H7 (cell line): Measurements from ENCODE around the gene CCDC51. TPM values are rescaled to one million over a fixed set of nuclear protein-coding genes. Genes with fewer than 3 reads are reported as not detected.
"Not testable (repeated sequence)": the region's sequence is repeated elsewhere in the genome, so short reads cannot be mapped to it uniquely, and the experiment has no call there.

Source experiments
- DNase-seq: peaks from one replicate; pipeline ENCODE4 v3.0.0; 2012
- H3K27me3 ChIP-seq: 2 replicates; pipeline ENCODE4 v1.6.0; 2011; ENCODE audit warnings: mild to moderate bottlenecking, low read length; ENCODE audit not compliant: control insufficient read depth, insufficient read depth
- H3K36me3 ChIP-seq: replicated peaks from 2 replicates; pipeline ENCODE4 v1.5.1; 2011; ENCODE audit warnings: low read length; ENCODE audit not compliant: control insufficient read depth, insufficient read depth
- H3K4me3 ChIP-seq: 2 replicates; pipeline ENCODE4 v1.5.1; 2011; ENCODE audit warnings: low read depth, mild to moderate bottlenecking, control low read depth, low read length, moderate library complexity; ENCODE audit not compliant: insufficient read depth
- total RNA-seq: library from RNA; depleted of rRNA; stranded (reverse); fragments of >200 nt; shearing (Covaris generic); gene quantifications from 2 replicates; pipeline ENCODE4 v1.2.3, GENCODE V29; 2014

Gene CCDC51
- total RNA-seq, 1 experiment from 2014 or later: 51.4 TPM

DNA sequence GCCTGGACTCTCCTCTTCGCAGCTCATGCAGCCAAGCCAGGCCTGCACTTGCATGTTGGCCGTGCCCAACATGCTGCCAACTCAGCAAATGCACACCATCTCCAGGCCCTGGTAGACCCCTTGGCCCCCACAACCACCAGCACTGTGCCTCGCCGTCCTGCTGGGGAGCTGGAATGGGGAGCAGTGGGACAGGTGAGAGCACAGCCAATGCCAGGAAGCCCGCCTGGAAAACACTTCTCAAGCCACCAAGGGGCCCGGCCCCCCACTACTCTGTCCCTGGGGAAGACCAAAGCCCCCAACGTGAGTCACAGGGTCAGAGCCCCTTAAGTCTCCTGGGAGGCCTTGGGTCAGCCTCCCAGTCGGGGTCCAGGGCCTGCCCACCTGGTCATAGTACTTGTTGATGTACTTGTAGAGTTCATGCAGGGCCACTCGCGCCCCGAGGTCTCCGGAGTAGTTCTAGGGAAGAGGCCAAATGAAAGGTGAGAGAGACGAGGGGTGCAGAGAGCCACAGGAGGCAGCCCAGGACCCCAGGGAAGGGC is 34.5 kb downstream of the CCDC51 start:
- DNase-seq: peak; percentile 32
- peaks cover 46% of the 10 kb centered on the region for H3K36me3 ChIP-seq
- no peak overlapping the region for H3K4me3 ChIP-seq
- no peaks in the 10 kb centered on the region for H3K27me3 ChIP-seq

DNA sequence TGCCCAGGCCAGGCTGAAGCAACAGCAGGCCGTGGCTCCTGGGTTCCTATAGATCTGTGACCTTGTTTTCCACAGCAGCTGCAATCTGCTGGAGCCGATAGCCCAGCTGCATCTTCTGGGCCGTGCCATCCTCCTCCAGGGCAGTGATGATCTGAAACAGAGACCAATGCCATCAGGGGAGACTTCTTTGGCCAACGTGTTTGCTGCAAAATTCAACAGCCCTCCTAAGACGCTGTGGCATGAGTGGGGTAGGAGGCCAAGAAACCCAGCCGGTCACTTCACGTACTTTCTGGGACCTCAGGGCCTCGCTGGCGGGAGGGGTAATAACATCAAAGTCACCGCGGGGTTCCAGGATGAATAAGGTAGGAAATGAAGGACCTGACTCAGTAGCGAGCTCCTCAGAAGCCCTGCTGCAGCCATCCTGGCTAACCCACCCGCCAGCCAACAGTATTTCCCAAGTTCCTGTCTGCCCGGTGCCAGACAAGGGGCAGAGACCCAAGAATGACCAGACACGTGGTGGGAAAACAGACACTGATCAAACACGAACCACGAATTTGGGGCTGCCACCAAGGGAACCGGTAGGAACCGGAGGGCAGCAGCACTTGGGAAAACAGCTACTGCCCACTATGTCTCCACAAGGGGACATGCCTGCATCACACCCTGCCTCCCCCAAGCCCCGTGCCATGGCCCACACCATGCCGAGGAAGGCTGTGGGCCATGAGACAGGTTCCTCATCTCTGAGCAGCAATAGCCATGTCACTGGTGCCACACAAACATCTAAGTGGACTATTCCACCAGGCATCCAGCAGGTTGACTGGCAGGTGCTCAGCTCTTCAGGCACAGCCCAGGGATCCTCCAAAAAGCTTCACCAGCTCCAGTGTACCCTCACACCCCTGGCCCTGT is 35.2 kb downstream of the CCDC51 start:
- Histone ChIP-seq H3K36me3 (peaks cover 42% of the 10 kb centered on the region), H3K4me3 (no peak overlapping the region), H3K27me3 (no peaks in the 10 kb centered on the region)
- DNase-seq: peak; percentile 28

DNA sequence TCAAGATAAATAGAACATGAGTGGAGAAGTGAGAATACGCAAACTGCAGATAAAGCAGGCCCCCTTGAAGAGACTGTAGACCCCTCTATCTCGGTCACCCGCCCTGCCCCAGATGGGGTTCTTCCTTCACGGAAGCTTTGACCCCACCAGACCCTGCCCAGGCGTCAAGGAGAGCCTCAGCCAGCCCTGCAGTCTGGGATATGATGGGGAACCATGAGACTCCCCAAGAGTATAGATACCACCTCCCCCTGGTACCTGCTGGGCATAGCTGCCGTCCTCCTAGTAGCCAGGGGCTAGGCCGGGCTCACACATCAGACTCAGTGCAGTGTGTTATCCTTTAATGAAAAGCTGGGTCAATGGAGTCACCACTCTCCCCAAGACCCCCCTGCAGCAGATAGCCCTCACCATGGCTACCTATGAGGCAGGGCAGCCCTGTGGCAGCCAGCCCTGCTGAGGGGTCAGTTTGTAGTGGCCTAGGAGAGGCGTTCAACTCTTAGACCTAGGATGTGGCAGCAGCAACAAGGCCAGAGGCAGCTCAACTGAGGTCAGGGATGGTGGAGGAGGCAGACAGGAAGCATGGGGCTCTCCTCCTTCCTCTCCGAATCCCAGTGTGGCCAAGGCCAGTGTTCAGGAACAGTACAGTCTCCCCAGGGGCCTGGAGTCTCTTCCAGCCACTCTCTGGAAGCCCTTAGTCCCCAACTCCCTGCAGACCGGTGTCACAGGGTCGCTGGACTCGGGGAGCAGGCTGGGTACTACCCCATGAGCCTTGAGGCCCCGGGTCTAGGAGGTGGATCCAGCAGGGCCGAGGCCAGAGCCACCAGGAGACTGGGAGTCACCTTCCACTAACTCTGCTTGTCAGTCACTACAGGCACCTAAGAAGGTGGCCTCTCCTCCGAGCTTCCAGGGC is 36.1 kb downstream of the CCDC51 start:
- peak; percentile 24 for DNase-seq
- H3K36me3 ChIP-seq: peaks cover 35% of the 10 kb centered on the region

DNA sequence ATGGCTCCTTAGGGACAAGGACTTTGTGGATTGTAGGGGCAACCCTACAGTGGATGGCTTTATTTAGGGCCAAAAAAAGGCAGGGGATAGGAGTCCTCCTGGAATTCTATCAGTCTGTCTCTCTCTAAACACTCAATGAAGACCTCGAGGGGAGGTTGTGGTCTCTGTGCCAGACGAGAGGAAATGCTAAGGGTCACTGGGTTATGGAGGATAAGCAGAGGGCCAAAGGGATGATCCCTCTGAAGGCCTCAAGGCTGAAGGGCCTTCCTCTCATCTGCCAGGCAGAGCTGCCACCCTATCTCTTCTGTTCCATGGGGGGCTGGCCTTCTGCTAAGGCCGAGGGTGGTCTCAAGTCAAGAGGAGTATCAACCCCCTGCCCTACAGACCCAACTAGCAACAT is 37.0 kb downstream of the CCDC51 start:
- H3K4me3 ChIP-seq: no peak overlapping the region

More for the DNA sequence above, 36.1 kb downstream of the CCDC51 start:
- H3K27me3 ChIP-seq: no peaks in the 10 kb centered on the region
- H3K4me3 ChIP-seq: no peak overlapping the region

DNA sequence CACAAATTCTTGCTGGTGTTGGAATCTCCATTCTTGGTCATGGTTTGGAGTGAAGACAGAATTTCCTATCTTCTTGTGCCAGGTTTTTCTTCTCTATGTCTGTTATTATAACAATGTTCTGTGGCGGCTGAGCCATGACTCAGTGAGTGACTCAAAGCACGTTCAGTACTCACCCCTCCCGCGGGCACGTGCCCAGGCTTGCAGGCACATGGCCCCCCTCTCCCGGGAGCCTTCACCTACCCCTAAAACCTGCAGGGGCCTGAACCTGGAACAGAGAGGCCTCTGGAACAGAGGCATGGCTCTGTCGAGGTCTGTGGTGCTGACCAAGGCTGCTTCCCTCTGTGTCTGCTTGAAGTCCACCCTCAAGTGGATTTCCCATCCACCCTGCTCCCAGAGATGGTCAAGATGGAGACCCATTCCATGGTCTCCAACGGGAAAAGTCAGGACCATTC is 37.6 kb downstream of the CCDC51 start:
- Histone ChIP-seq H3K36me3 (peaks cover 25% of the 10 kb centered on the region), H3K4me3 (no peak overlapping the region), H3K27me3 (no peaks in the 10 kb centered on the region)
- peak; percentile 32 for DNase-seq

More for the DNA sequence above, 37.0 kb downstream of the CCDC51 start:
- peak; percentile 19 for DNase-seq
- Histone ChIP-seq H3K36me3 (peaks cover 28% of the 10 kb centered on the region), H3K27me3 (no peaks in the 10 kb centered on the region)

DNA sequence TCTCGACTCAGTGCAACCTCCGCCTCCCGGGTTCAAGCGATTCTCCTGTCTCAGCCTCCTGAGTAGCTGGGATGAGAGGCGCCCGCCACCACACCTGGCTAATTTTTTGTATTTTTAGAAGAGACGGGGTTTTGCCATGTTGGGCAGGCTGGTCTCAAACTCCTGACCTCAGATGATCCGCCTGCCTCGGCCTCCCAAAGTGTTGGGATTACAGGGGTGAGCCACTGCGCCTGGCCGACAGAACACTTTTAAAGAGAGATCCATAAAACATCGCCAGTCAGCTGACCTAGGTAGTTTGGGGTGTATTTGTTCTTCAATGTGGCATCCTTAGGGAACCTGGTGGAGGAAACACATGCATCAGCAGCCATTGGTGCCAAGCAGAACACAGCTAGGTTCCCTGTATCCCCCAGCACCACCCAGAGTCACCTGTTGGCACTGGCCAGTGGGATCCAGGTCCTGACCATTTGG is 38.5 kb downstream of the CCDC51 start:
- peak; percentile 41 for DNase-seq
- not testable (repeated sequence) for H3K27me3 ChIP-seq, H3K4me3 ChIP-seq
- peaks cover 19% of the 10 kb centered on the region for H3K36me3 ChIP-seq

DNA sequence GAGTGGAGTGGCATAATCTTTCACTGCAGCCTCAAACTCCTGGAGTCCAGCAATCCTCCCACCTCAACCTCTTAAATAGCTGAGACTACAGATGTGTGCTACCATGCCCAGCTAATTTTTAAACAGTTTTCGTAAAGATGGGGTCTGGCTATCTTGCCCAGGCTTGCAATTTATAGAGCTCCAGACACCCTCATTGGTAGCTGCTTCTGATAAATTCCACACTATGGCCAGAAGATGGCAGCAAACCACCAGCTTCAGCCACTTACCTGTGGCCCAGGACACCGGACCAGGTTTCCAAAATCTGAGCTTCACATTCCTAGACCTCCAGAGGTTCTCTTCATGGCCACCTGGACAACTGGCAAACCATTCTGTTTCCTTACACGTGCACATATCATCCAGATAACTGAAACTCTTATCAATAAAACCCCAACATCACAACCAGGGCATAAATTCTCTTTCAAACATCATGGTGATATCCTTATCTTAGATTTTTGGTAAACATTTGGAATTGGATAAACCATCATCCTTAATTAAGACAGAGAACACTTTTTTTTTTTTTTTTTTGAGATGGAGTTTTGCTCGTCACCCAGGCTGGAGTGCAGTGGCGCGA is 39.0 kb downstream of the CCDC51 start:
- H3K36me3 ChIP-seq: peaks cover 14% of the 10 kb centered on the region
- DNase-seq: peak; percentile 93
- no peaks in the 10 kb centered on the region for H3K27me3 ChIP-seq
- H3K4me3 ChIP-seq: no peak overlapping the region

DNA sequence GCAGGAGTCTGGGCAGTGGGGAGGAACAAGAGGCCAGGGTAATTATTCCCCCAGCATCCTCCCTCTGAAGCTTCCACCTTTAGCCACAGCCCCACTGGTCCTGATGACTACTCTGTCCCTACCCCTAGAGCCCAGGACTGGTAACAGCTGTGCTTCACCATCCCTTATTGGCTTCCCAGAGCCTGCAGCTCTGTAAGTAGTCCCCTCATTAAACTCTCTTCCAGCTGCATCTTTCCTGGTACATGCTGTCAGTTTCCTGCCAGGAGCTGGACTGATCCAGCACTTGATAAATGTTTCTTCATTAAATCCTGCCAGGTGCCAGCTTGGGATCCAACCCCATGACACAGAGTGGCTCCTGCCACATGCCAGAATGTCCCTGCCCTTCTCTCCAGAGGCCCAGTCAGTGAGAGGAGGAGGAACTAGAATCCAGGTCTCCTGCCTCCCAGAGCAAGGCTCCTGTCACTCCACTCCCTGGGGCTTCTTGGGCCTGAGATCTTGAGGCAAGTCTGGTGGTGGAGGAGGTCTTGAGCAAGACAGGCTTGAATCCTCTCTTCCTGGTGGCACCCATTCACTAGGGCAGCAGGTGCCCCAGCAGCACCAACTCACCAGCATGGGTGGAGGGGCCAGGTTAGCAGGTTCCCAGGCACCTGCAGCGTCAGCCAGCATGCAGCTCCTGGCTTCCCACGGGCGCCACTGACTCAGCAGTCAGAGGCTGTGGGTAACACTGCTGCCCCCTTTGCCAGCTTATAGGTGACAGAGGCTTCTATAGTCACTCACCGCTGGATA is 40.3 kb downstream of the CCDC51 start:
- DNase-seq: peak; percentile 69
- Histone ChIP-seq H3K4me3 (no peak overlapping the region), H3K36me3 (peaks cover 10% of the 10 kb centered on the region)

DNA sequence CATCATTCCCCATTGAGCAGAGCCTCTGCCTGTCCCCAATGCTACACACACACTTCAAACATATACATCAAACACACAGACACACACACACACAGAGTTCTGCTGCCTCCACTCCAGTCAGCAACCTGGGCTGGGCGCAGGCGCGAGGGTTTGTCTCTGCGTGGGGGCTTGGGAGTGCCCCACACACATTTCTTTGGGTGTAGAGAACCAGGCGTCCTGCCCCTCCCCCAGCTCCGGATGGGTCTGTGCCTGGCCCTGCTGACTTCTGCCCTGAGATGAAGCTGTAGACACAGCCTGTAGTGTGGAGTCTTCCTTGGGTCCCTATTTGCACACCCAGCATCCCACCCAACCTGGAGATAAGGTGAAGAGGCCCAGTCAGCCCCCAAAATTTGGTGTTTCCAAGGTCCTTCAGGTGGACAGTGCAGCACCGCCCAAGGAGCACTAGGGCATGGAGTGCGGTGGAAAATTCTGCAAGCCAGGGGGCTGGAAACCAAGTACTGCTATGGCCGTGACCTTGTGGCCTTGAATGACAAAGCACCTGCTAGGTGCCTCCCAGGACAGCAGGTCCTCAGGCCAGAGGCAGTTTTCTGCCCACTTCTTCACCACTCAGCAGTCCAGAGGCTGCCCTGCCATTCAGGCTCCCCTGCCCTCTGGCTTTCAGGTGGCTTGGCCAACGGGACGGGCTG is 41.1 kb downstream of the CCDC51 start:
- no peaks in the 10 kb centered on the region; the same call in 1 of the 2 replicates for H3K27me3 ChIP-seq
- H3K36me3 ChIP-seq: peaks cover 4% of the 10 kb centered on the region
- peak; percentile 61 for DNase-seq
- H3K4me3 ChIP-seq: no peak overlapping the region

More for the DNA sequence above, 40.3 kb downstream of the CCDC51 start:
- no peaks in the 10 kb centered on the region; the same call in 1 of the 2 replicates for H3K27me3 ChIP-seq

DNA sequence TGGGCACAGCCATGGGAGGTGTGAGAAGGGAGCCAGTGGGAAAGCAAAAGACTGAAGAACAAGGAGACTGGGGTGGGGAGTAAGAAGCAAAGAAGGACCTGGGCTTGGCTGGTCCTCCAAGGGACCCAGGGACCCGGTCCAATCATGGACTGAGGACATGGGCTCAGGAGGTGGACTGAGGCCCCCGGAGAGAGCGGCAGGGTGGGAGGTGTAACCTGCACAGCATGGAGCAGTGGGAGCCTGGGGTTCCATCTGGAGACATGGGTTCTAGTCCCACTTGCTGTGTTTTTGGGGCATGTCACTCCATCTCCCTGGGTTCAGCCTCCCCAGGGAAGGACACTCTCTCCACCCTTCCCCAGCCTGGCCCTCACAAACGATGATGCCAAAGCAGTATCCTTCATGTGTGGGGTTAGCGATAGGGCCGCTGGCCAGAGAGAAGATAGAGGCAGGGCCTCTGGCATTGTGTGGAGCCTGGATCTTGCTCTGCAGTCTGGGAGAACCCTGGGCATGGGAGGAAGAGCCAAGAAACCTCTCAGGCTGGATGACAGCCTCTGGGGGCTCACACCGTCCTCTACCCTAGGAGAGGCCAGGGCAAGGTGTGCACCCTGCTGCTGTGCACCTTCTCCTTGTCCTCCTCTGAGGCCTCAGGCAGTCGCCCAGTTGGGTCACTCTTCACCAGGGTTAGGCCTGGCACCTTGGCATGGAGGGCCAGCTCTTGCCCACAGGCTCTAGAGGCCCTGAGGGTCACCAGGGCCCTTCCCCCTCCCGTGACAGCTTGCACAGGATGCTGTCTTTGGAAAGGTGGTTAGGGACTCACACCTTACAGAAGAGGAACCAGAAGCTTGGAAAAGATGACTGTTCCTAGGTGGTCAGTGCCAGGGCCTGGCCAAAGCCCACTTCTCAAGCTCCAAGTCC is 41.9 kb downstream of the CCDC51 start:
- H3K36me3 ChIP-seq: peaks cover 2% of the 10 kb centered on the region; the same call in 1 of the 2 replicates
- no peak overlapping the region for H3K4me3 ChIP-seq
- DNase-seq: peak; percentile 34
- H3K27me3 ChIP-seq: no peaks in the 10 kb centered on the region; the same call in 1 of the 2 replicates

DNA sequence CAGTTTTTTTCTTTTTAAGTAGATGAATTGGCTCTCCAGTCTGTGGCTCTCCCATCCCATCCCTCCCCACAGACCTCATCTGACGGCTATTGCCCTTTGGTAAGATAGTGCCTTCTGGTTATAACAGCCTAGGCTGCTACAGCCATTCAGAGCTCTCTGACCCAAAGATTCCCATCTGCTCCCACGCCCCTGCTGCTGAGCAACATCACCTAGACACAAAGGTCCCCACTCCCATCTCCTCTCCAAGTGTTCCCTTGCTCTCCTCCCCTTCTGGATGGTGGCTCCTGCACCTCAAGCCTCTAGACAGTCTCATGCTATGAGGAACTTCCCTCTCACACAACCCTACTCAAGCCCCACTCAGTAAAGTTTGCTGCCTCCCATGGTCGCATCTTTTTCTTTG is 44.2 kb downstream of the CCDC51 start:
- no peaks in the 10 kb centered on the region; the same call in 1 of the 2 replicates for H3K27me3 ChIP-seq
- H3K36me3 ChIP-seq: peaks cover 1% of the 10 kb centered on the region; the same call in 1 of the 2 replicates
- H3K4me3 ChIP-seq: no peak overlapping the region
- peak; percentile 20 for DNase-seq

DNA sequence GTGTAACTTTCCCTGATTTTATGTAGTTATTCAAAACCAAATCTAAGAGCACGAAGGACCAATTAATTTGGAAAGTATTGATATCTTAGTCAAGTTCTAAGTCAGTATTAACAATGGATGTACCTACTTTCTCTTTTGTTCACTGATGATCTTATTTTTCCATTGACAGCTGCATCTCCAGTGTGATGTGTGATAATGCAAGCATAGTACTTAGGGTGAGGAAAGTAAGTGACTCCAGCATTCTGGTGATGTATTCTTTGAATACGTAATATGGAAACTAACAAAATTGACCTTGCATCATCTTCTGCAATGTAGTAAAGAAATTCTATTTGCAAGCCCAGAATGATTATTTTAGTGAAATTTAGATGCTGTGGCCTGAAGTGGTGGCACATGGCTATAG is 45.5 kb downstream of the CCDC51 start:
- Histone ChIP-seq H3K4me3 (no peak overlapping the region), H3K36me3 (no peaks in the 10 kb centered on the region), H3K27me3 (no peaks in the 10 kb centered on the region; the same call in 1 of the 2 replicates)
- peak; percentile 1 for DNase-seq
